Stimulated activated CD4-positive, alpha-beta T cell treated with anti-CD3 and anti-CD28 coated beads, Interleukin-1b, Interleukin-23, amount 100 ng/mL, for 48 hours (primary cell): ENCODE results near the gene PDZD7.
"Not testable (repeated sequence)": the region's sequence is repeated elsewhere in the genome, so short reads cannot be mapped to it uniquely, and the experiment has no call there.

Source experiments
- DNase-seq: peaks from one replicate; pipeline ENCODE4 v3.0.0-alpha.2; 2020

The PDZD7 gene

GRCh38 chr10:100980711-100981110, 50.2 kb downstream of the PDZD7 start:
- no peak for DNase-seq

- DNase-seq, result no peak
These were observed 50.6 kb downstream of the PDZD7 start for GRCh38 chr10:100980311-100980710.

GRCh38 chr10:100979791-100980272, 51.1 kb downstream of the PDZD7 start:
- DNase-seq, result no peak

GRCh38 chr10:100978901-100979195, 52.1 kb downstream of the PDZD7 start:
- DNase-seq, result no peak

DNA sequence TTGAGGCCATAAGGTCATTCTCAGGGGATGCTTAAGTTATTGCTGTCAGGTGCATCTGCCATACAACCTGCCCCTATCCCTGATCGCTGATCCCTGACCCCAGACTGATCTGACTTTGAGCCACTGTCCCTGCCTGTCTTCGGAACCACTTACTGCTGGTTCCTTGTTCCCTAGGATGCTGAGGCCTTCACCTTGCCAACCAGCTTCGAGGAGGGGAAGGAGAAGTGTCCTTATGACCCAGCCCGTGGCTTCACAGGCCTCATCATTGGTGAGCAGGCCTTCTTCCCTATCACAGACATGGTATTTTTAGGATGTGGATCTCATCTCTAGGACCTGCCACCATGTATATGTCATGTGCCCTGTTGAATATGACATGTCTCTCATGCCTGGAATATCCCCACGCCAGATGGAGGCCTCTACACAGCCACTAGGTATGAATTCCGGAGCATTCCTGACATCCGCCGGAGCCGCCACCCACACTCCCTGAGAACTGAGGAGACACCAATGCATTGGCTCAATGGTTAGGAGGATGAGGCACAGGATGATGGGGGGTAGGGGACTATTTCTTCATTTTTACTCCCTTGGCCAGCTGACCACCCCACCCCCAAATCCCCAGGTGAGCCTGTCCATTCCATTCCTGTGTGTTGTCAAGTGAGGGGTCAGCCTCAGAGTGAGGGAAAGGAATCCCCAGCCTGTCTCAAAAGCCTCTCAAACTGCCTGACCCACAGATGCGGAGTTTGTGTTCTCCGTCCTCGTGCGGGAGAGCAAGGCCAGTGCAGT, 52.6 kb downstream of the PDZD7 start:
- DNase-seq, result no peak

- DNase-seq, result no peak
These were observed 53.5 kb downstream of the PDZD7 start for GRCh38 chr10:100977436-100977835.

GRCh38 chr10:100976906-100977305, 54.0 kb downstream of the PDZD7 start:
- no peak for DNase-seq

DNA sequence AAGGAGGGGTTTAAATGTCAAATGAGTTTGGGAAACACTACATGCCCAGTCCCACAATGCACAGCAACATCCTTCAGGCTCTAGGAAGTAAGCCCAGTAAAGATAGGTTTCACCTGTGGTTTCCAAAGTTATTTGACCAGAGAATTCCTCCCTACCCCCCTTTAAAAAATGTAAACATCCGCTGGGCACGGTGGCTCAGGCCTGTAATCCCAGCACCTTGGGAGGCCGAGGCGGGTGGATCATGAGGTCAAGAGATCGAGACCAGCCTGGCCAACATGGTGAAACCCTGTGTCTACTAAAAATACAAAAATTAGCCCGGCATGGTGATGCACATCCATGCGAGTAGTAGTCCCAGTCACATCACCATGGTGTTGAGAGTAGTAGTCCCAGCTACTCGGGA, 55.5 kb downstream of the PDZD7 start:
- DNase-seq, result not testable (repeated sequence)

DNA sequence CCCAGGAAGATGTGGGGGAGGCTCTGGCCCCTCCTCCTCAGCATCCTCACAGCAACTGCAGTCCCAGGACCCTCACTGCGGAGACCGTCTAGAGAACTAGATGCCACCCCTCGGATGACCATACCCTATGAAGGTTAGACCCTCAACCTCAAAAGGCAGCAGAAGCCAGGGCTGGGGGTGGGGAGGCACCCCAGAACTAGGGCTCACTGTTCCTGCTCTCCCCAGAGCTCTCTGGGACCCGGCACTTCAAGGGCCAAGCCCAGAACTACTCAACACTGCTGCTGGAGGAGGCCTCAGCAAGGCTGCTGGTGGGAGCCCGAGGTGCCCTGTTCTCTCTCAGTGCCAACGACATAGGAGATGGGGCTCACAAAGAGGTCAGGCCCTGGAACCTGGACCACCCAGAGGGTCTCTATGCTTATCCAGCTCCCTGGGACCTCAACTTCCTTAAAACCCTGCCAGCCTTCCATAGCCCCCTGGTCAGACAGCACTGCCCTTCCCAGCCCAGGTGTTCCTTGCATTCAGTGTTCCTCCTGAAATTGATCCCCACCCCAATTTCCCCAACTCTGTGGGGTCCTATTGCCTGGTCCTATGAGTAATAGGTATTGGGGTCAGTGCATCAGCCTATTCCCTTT, 57.9 kb downstream of the PDZD7 start:
- DNase-seq, result no peak

GRCh38 chr10:100972115-100972903, 58.6 kb downstream of the PDZD7 start:
- no peak for DNase-seq

DNA sequence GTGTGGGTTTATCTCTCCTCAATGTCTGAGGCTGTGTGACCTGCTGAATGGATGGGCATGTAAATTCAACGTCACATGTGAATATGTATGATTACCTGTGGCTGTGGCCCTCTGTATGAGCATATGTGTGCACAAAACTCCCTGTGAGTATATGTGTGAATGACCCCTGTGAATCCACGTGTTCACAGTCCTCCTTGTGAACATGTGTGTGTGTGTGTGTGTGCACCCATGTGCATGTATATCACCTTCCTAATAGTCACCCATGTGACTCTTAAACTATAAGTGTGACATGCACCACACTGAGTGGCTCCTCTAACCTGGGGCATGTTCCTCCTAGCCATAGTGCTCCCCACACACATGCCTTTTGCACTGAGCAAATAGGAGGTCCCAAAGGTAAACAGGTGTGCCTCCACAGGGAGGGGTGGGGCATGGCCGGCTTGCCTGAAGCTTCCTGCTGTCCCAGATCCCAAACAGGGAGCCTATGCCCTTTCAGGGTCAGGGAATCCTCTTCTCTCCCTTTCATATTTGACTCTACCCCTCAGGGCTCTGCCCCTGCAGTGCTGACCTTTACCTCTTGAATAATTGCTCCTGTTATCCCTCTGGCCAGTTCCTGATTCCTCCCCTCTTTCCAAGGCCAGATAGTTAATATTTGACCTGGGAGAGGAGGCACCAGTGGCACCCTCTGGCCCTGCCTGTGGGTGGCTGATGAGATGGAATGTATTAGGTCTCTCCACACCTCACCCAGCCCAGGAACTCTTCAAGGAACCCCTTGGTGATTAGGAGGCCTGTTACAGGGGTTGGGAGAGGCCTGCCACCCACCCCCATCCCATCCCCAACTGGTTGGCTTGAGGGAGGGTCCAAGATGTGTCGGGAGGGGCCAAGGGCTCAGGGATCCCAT, 59.8 kb downstream of the PDZD7 start:
- no peak for DNase-seq

GRCh38 chr10:100970076-100970913, 60.6 kb downstream of the PDZD7 start:
- no peak for DNase-seq

GRCh38 chr10:100969187-100970075, 61.5 kb downstream of the PDZD7 start, which contains the start of gene SEMA4G:
Gene SEMA4G (plus strand): TSS chr10:100969504. CDS start chr10:100972913, 3,409 bp downstream.
- peak; percentile 33 for DNase-seq

DNA sequence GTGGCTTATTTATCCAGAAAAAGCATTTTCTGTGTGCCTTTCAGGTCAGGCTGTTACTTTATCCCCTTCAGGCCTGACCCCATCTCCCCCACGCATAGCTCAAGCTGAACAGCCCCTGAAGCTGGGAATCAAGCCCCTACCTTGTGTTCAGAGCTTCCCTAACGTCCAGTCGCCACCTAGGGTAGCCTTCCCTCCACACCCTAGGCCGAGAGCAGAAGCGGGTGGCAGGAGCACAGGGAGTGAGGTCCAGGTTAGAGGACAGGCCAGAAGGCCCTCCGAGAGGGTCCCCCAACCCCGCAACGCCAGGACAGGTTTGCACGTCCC, 62.1 kb downstream of the PDZD7 start:
- DNase-seq, result no peak

GRCh38 chr10:100968062-100968736, 62.7 kb downstream of the PDZD7 start:
- no peak for DNase-seq

GRCh38 chr10:100967332-100967731, 63.6 kb downstream of the PDZD7 start:
- DNase-seq, result no peak

GRCh38 chr10:100966887-100967286, 64.0 kb downstream of the PDZD7 start:
- DNase-seq, result no peak

DNA sequence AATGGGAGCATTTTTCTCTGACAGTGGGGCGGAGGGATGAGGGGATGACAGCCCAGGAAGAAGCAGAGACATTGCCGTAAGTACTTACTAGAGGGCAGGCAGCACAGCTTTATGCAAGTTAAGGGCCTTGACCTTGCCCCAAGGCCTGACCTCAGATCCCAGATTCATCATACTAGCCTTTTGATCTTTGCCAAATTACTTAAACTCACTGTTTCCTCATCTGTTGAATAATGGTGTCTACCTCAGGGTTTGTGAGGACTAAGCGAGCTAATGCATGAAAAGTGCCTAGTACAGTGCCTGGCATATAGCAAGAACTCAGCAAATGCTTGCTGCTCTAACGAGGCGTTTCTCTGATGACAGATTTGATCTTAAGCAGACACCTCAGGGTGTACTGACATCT, 65.1 kb downstream of the PDZD7 start:
- no peak for DNase-seq

GRCh38 chr10:100963826-100964225, 67.1 kb downstream of the PDZD7 start:
- no peak for DNase-seq
